OCI-LY3 (cell line): Measurements from ENCODE around the gene NANS.

Experiments
- H2AFZ ChIP-seq: fragments of 200-600, 300-600 bp; shearing (Covaris generic); 2 replicates; pipeline ENCODE4 v1.6.0; 2014; ENCODE audit warnings: antibody characterized with exemption, low read depth, low read length
- H3K27ac ChIP-seq: fragments of 200-600, 300-600 bp; sonication (generic); 2 replicates; pipeline ENCODE4 v1.5.1; 2014; ENCODE audit warnings: mild to moderate bottlenecking, low read length, moderate library complexity, mixed read lengths
- H3K27me3 ChIP-seq: fragments of 200-600, 300-600 bp; sonication (generic); 2 replicates; pipeline ENCODE4 v1.6.1; 2014; ENCODE audit warnings: low read depth, low read length, mixed read lengths
- H3K36me3 ChIP-seq: fragments of 200-600, 300-600 bp; sonication (generic); replicated peaks from 2 replicates; pipeline ENCODE3; 2014; ENCODE audit warnings: low read depth, low read length, mixed read lengths
- H3K4me1 ChIP-seq: fragments of 300-600, 200-600 bp; sonication (generic); 2 replicates; pipeline ENCODE4 v1.6.1; 2014; ENCODE audit warnings: low read length, mixed read lengths
- H3K4me2 ChIP-seq: fragments of 200-600, 300-600 bp; sonication (generic); 2 replicates; pipeline ENCODE4 v1.6.1; 2014; ENCODE audit warnings: low read length, mixed read lengths
- H3K4me3 ChIP-seq: fragments of 300-600, 200-600 bp; sonication (generic); 2 replicates; pipeline ENCODE4 v1.5.1; 2014; ENCODE audit warnings: antibody characterized with exemption, mild to moderate bottlenecking, low read length, moderate library complexity
- H3K79me2 ChIP-seq: fragments of 300-600, 200-600 bp; shearing (Covaris generic); 2 replicates; pipeline ENCODE4 v1.6.1; 2014; ENCODE audit warnings: mild to moderate bottlenecking, low read length, mixed read lengths
- H3K9ac ChIP-seq: fragments of 300-600, 200-600 bp; shearing (Covaris generic); 2 replicates; pipeline ENCODE4 v1.6.0; 2014; ENCODE audit warnings: mild to moderate bottlenecking, low read length, moderate library complexity
- H3K9me3 ChIP-seq: fragments of 200-600, 300-600 bp; shearing (Covaris generic); 2 replicates; pipeline ENCODE4 v1.6.1; 2014; ENCODE audit warnings: low read length, mixed read lengths; ENCODE audit not compliant: insufficient read depth
- H4K20me1 ChIP-seq: fragments of 200-600, 300-600 bp; sonication (generic); 2 replicates; pipeline ENCODE4 v1.6.1; 2016; ENCODE audit warnings: low read length, mixed read lengths; ENCODE audit not compliant: insufficient read depth
- CTCF ChIP-seq: fragments of 200-600, 300-600 bp; sonication (generic); IDR thresholded peaks from 2 replicates; pipeline ENCODE4 v1.5.1; 2014; ENCODE audit warnings: antibody characterized with exemption, low read length, low read depth
- EZH2phosphoT487 ChIP-seq: fragments of 200-600 bp; shearing (Covaris generic); IDR thresholded peaks from 2 replicates; pipeline ENCODE4 v1.6.1; 2018; ENCODE audit warnings: antibody characterized with exemption, mixed run types, low read depth

Gene NANS

GRCh38 chr9:98084396-98084795, 27.9 kb downstream of the NANS start:
- H3K79me2 ChIP-seq: no peaks in the 10 kb centered on the region
- no peaks in the 10 kb centered on the region for H3K27me3 ChIP-seq
- no peaks in the 10 kb centered on the region for H3K9me3 ChIP-seq
- peaks cover 7% of the 10 kb centered on the region for H3K4me1 ChIP-seq
- no peak for TF ChIP-seq CTCF
- no peak for TF ChIP-seq EZH2phosphoT487
- no peak overlapping the region for H3K4me2 ChIP-seq
- peaks cover 32% of the 10 kb centered on the region for H3K36me3 ChIP-seq
- H3K4me3 ChIP-seq: no peak overlapping the region
- H3K27ac ChIP-seq: no peak overlapping the region
- H2AFZ ChIP-seq: no peak overlapping the region
- H4K20me1 ChIP-seq: no peaks in the 10 kb centered on the region
- H3K9ac ChIP-seq: no peak overlapping the region

- Histone ChIP-seq H3K79me2 (no peaks in the 10 kb centered on the region), H3K4me3 (no peak overlapping the region), H4K20me1 (no peaks in the 10 kb centered on the region), H3K4me1 (peaks cover 7% of the 10 kb centered on the region), H3K36me3 (peaks cover 30% of the 10 kb centered on the region), H3K4me2 (no peak overlapping the region), H3K9ac (no peak overlapping the region), H2AFZ (no peak overlapping the region), H3K27me3 (no peaks in the 10 kb centered on the region), H3K9me3 (no peaks in the 10 kb centered on the region), H3K27ac (no peak overlapping the region)
- no peak for TF ChIP-seq CTCF
- no peak for TF ChIP-seq EZH2phosphoT487
Measured at GRCh38 chr9:98085058-98085457, 28.5 kb downstream of the NANS start.

GRCh38 chr9:98085944-98086343, 29.4 kb downstream of the NANS start:
- Histone ChIP-seq H4K20me1 (no peaks in the 10 kb centered on the region), H3K4me3 (no peak overlapping the region), H3K36me3 (peaks cover 23% of the 10 kb centered on the region), H3K27me3 (no peaks in the 10 kb centered on the region), H3K4me2 (no peak overlapping the region), H3K9me3 (no peaks in the 10 kb centered on the region), H3K27ac (no peak overlapping the region), H3K79me2 (no peaks in the 10 kb centered on the region), H2AFZ (no peak overlapping the region), H3K4me1 (peaks cover 7% of the 10 kb centered on the region), H3K9ac (no peak overlapping the region)
- TF ChIP-seq EZH2phosphoT487 (no peak), CTCF (no peak)

GRCh38 chr9:98086461-98086860, 29.9 kb downstream of the NANS start:
- H3K9me3 ChIP-seq: no peaks in the 10 kb centered on the region
- H3K4me2 ChIP-seq: no peak overlapping the region
- H2AFZ ChIP-seq: no peak overlapping the region
- TF ChIP-seq EZH2phosphoT487 (no peak), CTCF (no peak)
- peaks cover 7% of the 10 kb centered on the region for H3K4me1 ChIP-seq
- no peak overlapping the region for H3K27ac ChIP-seq
- no peak overlapping the region for H3K4me3 ChIP-seq
- no peaks in the 10 kb centered on the region for H3K27me3 ChIP-seq
- no peaks in the 10 kb centered on the region for H3K79me2 ChIP-seq
- H3K36me3 ChIP-seq: peaks cover 18% of the 10 kb centered on the region
- H3K9ac ChIP-seq: no peak overlapping the region
- H4K20me1 ChIP-seq: no peaks in the 10 kb centered on the region
